Stromal cell of bone marrow (primary cell): ENCODE results near the gene ACAP2.
"Not testable (repeated sequence)": the region's sequence is repeated elsewhere in the genome, so short reads cannot be mapped to it uniquely, and the experiment has no call there.

Experiments
- DNase-seq: peaks from one replicate; pipeline ENCODE4 v3.0.0-alpha.2; 2012; ENCODE audit warnings: low read depth

The ACAP2 gene

GRCh38 chr3:195441992-195442572, 738 bp downstream of the ACAP2 start:
- DNase-seq = no peak

GRCh38 chr3:195441476-195441991, 1.3 kb downstream of the ACAP2 start:
- no peak for DNase-seq

- no peak for DNase-seq
These were observed 1.8 kb downstream of the ACAP2 start for GRCh38 chr3:195441051-195441450.

GRCh38 chr3:195440379-195440778, 2.4 kb downstream of the ACAP2 start:
- DNase-seq = no peak

- no peak for DNase-seq
These were observed 4.4 kb downstream of the ACAP2 start for GRCh38 chr3:195438371-195438770.

- no peak for DNase-seq
These were observed 17.0 kb downstream of the ACAP2 start for GRCh38 chr3:195425849-195426248.

GRCh38 chr3:195423818-195424217, 19.0 kb downstream of the ACAP2 start:
- DNase-seq = no peak

- no peak for DNase-seq
These were observed 21.4 kb downstream of the ACAP2 start for GRCh38 chr3:195421400-195421799.

GRCh38 chr3:195416795-195417194, 26.0 kb downstream of the ACAP2 start:
- no peak for DNase-seq

- DNase-seq = peak; percentile 52
These were observed 31.0 kb downstream of the ACAP2 start for GRCh38 chr3:195411836-195412235.

- no peak for DNase-seq
These were observed 32.3 kb downstream of the ACAP2 start for GRCh38 chr3:195410546-195410945.

GRCh38 chr3:195407531-195408409, 35.0 kb downstream of the ACAP2 start:
- no peak for DNase-seq

- no peak for DNase-seq
These were observed 37.2 kb downstream of the ACAP2 start for GRCh38 chr3:195405651-195406050.

GRCh38 chr3:195403841-195404408, 38.9 kb downstream of the ACAP2 start:
- no peak for DNase-seq

GRCh38 chr3:195403244-195403643, 39.6 kb downstream of the ACAP2 start:
- no peak for DNase-seq

- no peak for DNase-seq
These were observed 40.9 kb downstream of the ACAP2 start for GRCh38 chr3:195401943-195402342.

GRCh38 chr3:195398460-195398859, 44.4 kb downstream of the ACAP2 start:
- DNase-seq = not testable (repeated sequence)

GRCh38 chr3:195397524-195397923, 45.3 kb downstream of the ACAP2 start:
- DNase-seq = no peak

- DNase-seq = no peak
These were observed 47.5 kb downstream of the ACAP2 start for GRCh38 chr3:195395208-195395816.

- DNase-seq = peak; percentile 2
These were observed 48.1 kb downstream of the ACAP2 start for GRCh38 chr3:195394700-195395099.

GRCh38 chr3:195394024-195394423, 48.8 kb downstream of the ACAP2 start:
- no peak for DNase-seq

- no peak for DNase-seq
These were observed 54.4 kb downstream of the ACAP2 start for GRCh38 chr3:195388380-195388779.

- DNase-seq = no peak
These were observed 56.1 kb downstream of the ACAP2 start for GRCh38 chr3:195386739-195387138.
